GM19455 (cell line): Measurements from ENCODE around the gene RAB35.

Experiments used
- ATAC-seq: cut with Tn5 transposase; IDR thresholded peaks from one replicate; pipeline ENCODE4 v1.9.1; 2021; ENCODE audit not compliant: unreplicated experiment

The RAB35 gene

GRCh38 chr12:120109570-120110267 is 6.8 kb downstream of the RAB35 start:
- no peak for ATAC-seq

GRCh38 chr12:120106151-120106550 is 10.4 kb downstream of the RAB35 start:
- no peak for ATAC-seq

GRCh38 chr12:120103371-120103770 is 13.2 kb downstream of the RAB35 start:
- no peak for ATAC-seq

- ATAC-seq = no peak
Observed at GRCh38 chr12:120103044-120103338, 13.6 kb downstream of the RAB35 start.

GRCh38 chr12:120102189-120103043 is 14.1 kb downstream of the RAB35 start:
- ATAC-seq = no peak

GRCh38 chr12:120101617-120102016 is 14.9 kb downstream of the RAB35 start:
- no peak for ATAC-seq

- ATAC-seq = no peak
Observed at GRCh38 chr12:120101182-120101581, 15.4 kb downstream of the RAB35 start.

GRCh38 chr12:120100630-120101029 is 15.9 kb downstream of the RAB35 start:
- no peak for ATAC-seq

- ATAC-seq = no peak
Observed at GRCh38 chr12:120099738-120100137, 16.8 kb downstream of the RAB35 start.

GRCh38 chr12:120098756-120099470 is 17.6 kb downstream of the RAB35 start:
- ATAC-seq = no peak

- ATAC-seq = no peak
Observed at GRCh38 chr12:120096671-120097202, 19.8 kb downstream of the RAB35 start.

GRCh38 chr12:120095736-120096135 is 20.8 kb downstream of the RAB35 start:
- no peak for ATAC-seq

- ATAC-seq = no peak
Observed at GRCh38 chr12:120095331-120095730, 21.2 kb downstream of the RAB35 start.

GRCh38 chr12:120094485-120094884 is 22.1 kb downstream of the RAB35 start:
- ATAC-seq = no peak

GRCh38 chr12:120093592-120094355 is 22.8 kb downstream of the RAB35 start:
- no peak for ATAC-seq

GRCh38 chr12:120093336-120093591 is 23.3 kb downstream of the RAB35 start:
- ATAC-seq = no peak

GRCh38 chr12:120092551-120093335 is 23.8 kb downstream of the RAB35 start:
- ATAC-seq = no peak

- no peak for ATAC-seq
Observed at GRCh38 chr12:120091371-120092090, 25.0 kb downstream of the RAB35 start.

GRCh38 chr12:120090626-120091295 is 25.8 kb downstream of the RAB35 start:
- ATAC-seq = no peak
